GM18499 (cell line): Measurements from ENCODE around the gene PLAAT1.

Source experiments
- ATAC-seq: cut with Tn5 transposase; IDR thresholded peaks from one replicate; pipeline ENCODE4 v1.9.1; 2021; ENCODE audit warnings: moderate number of reproducible peaks; ENCODE audit not compliant: insufficient read depth, unreplicated experiment

PLAAT1 gene

DNA sequence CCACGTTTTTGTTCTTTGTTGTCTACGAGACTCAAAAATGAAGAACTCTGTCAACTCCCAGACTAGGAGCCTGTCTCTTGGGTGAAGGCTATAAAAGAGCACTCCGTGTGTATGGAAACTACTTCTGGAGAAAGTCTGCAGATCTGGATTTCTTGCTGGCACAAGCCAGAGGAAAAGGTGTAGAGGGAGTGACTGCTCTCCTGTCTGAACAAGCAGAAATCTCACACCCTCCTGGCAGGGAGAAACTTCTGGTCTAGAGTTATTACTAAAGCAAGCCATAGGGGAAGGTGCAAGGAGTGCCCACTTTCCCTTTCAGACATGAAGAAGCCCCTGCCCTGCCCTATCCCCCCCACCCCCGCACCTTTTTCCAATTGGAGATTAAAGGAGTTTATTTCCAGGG is 9.5 kb downstream of the PLAAT1 start:
- ATAC-seq: no peak

DNA sequence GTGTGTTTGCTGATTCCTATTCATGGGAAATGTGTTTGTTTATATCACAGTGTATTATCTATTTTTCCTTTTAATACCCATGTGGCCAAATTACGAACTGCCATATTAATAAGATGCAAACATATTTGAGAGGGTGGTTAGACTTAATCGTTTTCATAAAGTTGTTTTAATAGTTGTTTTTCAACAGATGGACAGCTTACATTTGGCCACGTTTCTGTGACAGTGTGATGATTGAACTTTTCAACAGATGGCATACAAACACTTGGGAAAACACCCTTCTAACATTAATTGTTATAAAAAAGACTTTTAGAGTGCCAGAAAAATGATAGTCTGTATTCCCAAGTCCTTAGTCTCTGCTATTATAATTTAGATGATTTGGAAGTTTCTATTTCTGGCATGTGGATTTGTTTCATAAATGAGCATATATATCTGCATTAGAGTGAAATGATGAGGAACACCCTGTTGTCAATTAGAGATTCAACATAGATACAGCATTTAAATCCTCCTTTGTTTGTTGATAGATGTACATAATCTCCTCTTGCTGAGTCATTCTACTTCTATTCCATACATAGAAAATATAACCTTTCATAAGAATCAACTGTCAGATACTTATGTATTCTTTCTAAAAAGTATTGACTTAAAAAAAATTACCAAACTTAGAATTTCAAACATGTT is 13.1 kb downstream of the PLAAT1 start:
- ATAC-seq: no peak

DNA sequence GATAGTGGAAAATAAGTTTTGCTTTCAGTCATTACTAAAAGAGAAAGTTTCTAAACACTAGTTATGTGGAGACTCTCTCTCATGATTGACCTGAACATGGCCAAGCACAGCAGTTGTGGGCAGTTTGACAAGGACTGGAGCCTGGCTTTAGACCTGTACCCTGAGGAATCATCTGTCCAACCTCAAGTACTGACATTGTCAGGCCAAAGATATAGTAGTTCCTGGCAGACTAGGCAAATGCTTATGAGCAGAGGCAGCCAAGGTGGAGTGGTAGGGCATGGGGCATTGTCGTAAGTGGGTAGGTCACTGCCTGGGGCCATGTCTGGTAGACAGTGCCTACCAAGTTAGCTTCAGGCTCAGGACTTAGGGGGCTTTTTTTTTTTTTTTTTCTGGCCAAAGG is 20.9 kb downstream of the PLAAT1 start:
- ATAC-seq: no peak

GRCh38 chr3:193262707-193263106 is 21.7 kb downstream of the PLAAT1 start:
- no peak for ATAC-seq

DNA sequence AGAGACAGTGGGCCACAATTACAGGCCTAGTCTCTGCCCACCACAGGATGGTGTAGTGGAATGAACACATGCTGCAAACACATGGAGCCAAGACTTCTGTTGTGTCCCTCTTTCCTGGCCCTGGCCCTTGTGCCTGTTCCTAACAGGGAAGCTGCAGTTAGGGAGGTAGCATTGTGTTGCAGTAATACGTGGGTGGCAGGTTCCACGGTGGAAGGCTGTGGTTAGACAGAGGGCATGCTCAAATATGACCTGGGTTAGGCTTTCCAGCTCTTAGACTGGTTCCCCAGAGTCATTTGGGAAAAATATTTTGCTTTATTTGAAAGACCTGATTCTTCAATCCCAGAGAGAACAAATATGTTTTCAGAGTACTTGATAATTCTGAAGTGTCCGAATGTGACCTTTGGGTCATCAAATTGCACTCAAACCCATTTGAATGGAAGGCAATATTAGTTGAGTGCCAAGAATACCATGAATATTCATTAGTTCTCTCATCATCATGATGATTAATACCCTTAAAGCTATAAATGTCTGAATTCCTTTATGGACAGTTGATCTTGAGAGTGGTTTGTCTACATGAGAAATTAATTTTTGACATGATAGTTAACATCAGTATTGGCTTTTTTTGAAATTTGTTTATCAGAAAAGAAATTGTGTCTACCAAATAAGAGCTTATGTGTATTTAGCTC is 28.5 kb downstream of the PLAAT1 start:
- ATAC-seq: no peak

GRCh38 chr3:193270451-193270850 is 29.4 kb downstream of the PLAAT1 start:
- ATAC-seq: no peak

DNA sequence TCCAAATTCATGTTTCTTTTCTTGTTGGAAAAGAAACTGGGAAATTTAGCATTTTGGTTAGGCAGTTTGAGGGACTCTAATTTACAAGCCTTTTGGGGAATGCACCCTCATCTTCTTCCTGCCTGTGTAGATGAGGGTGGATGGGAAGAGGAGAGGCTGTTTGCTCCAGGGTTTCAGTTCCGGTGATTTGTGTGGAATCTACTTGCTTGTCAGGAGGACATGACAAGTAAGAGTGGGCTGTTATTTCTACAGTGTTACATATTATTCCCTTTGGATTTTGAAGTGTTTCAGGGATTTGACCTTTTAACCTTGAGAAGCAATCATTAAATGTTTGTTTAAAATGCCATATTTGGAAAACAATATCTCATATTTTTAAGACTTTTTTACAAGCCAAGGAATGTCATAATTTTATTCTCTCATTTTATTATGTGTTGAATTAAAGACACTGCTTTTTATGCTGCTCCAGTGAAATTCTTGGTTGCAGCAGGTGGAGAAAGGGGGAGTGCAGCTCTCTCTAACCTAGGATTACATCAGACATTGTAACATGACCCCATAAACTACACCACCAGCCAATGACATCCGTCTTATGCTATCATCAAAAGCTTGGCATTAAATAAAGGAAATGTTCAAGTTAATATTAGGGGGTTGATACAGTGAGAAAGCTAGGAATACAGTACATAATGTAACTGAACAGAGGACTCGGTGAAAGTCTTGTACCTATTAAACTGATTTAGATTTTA is 30.2 kb downstream of the PLAAT1 start:
- no peak for ATAC-seq

DNA sequence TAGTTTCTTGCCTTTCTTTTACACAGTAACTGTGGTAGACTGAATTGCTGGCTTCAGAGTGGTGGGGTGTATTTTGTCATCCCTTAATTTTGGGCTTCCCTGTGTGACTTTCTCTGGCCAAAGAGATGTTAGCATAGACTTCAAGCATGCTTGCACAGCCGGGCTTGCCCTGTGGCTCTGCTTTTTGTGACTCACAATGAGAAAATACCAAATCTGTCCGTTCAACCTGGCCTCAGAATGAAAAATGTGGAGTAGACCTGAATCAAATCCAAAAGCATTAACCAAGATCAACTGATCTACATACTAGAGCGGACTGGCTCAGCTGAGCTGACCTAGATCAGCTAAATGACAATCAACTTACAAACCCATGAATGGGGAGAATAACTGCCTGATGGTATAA is 51.4 kb downstream of the PLAAT1 start:
- no peak for ATAC-seq

DNA sequence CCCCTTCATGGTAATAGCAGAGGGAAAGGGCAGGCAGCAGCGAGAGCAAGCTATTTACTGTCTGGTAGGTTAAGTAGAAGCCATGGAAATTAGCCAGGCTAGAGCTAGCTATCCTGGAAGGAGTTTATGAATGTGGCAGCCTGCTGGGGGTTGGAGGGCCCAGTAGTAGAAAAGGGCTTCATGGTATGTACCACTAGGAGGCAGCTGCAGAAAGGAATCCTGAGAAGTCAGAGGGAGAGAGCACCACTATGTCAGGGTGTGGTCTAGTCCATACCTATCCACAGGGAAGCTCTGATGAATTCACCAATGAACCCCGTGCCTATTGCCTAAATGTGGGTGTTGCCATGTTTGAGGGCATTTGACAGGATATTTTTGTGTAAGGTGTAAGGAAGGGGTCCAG is 55.0 kb downstream of the PLAAT1 start:
- no peak for ATAC-seq

DNA sequence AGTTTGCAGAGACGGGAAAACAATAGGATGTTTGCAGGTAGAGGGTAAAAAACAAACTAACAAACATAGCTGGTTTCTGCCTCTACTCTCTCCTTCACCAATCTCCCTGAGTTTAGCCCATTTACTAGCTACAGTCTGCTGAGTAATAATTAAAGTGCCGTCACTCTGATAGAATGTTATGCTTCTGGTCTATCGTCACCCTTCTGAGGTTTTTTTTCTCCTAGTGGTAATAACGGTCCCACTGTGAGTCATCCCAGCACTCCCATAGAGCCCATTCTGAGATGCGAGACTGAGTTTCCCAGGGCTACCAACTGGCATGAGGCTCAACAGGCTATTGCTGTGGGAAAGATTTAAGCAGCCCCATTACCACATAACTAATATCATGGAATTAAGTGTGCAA is 56.4 kb downstream of the PLAAT1 start:
- ATAC-seq: no peak

DNA sequence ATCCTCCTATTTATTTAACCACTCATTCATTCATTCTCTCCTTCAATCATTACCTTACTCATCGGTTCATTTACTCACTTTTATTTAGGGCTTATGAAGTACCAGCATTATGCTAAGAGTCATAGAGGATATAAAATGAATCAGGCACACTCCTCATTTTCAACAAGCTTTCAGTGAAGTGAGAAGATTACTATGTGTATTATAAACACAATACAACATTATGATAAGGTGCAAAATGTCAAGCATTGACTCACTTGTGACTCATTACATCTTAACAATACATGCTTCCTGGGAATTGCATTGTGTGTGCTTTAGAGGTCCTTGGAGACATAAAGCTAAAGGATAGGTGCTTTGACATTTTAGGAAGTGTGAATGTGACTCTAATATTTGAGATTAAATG is 60.4 kb downstream of the PLAAT1 start:
- no peak for ATAC-seq

DNA sequence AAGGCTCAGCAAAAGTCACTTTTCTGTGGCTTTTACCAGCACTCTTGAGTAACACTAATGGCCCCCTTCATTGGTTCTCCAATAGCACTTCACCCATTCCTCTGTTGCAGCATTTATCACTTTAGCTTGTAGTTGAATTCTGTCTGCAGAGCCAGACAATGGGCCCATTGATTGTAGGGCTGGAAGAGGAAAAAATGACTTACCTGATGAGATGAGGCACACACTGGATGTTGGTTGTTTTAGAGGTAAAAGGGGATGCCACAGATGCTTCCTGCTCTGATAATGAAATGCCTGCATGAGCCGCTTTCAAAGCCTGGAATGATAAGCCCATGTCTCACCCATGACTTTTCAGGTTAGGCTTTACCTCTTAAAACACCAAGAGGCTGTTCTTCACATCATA is 64.3 kb downstream of the PLAAT1 start:
- no peak for ATAC-seq

DNA sequence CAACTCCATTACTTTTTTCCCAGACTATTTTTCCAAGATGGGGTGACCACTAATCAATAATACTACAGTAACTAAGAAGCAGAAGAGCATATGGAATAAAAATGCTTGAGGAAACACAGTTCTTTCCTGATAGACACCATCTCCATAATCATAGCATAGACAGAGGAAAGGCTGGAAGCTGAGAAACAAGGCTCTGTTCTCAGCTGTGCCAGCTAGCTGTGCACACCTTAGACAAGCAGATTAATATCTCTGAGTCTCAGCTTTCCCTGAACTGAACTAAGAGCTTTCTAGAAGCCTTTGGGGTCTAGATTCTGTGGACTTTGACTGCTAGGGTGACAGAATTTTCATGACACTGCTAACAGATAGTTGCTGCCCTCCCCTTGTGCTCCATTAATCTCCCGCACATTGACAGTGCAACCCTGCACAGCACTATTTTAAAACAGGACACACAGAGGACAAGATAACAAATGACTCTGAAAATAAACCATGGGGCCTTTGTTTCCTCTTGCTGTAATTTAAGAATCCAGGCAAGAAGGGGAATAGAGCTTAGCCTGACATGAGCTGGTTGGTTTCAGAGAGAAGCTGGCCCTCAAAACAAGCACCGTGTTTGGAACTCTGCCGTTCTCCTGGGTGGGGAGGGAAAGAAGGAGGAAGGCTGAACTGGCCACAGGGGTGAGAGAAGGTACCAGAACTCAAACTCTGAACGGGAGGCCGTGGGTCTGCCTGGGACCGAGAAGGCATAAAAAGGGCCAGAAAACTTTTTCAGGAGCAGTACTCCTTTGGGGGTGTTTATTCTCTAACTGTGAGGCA is 70.1 kb downstream of the PLAAT1 start:
- ATAC-seq: no peak

- no peak for ATAC-seq
Observed at GRCh38 chr3:193313061-193313958, 72.3 kb downstream of the PLAAT1 start.

GRCh38 chr3:193314161-193314560 is 73.1 kb downstream of the PLAAT1 start:
- ATAC-seq: no peak

- no peak for ATAC-seq
Observed at GRCh38 chr3:193317682-193318300, 76.8 kb downstream of the PLAAT1 start.
